Caco-2 (cell line): ENCODE measurements around the gene TCAP. TPM values are rescaled to one million over a fixed set of nuclear protein-coding genes. Genes with fewer than 3 reads are reported as not detected.

Source experiments
- BruUV-seq: library from RNA; stranded (reverse); fragments of 400-500 nt; replicated peaks from 2 replicates; lab custom pipeline; 2021; lab: Mats Ljungman, UMichigan
- CTCF ChIA-PET: fragments of 300-600 bp; sonication (Branson Sonifier 250); formaldehyde crosslinking; loops from one replicate; lab custom pipeline; 2022; ENCODE audit warnings: antibody characterized with exemption; lab: Charles Lee
- POLR2A ChIA-PET: fragments of 300-600 bp; sonication (Branson Sonifier 250); formaldehyde crosslinking; loops from one replicate; lab custom pipeline; 2022; ENCODE audit warnings: antibody characterized with exemption; lab: Charles Lee
- DNase-seq, 2 experiments: peaks; one replicate each; pipeline versions ENCODE4 v3.0.0 to v3.0.0-alpha.2; 2020 to 2022
- H3K27me3 ChIP-seq: replicated peaks from 2 replicates; pipeline ENCODE4 v1.6.0; 2011; ENCODE audit warnings: low read length; ENCODE audit not compliant: control insufficient read depth, insufficient read depth
- H3K36me3 ChIP-seq: 2 replicates; pipeline ENCODE4 v1.5.1; 2011; ENCODE audit warnings: low read length; ENCODE audit not compliant: control insufficient read depth, insufficient read depth
- H3K4me1 ChIP-seq: fragments of 250-450 bp; sonication (Bioruptor Pico); 2 replicates; pipeline ENCODE4 v1.5.1; 2020; ENCODE audit warnings: mild to moderate bottlenecking
- H3K4me3 ChIP-seq: 2 replicates; pipeline ENCODE4 v1.5.1; 2011; ENCODE audit warnings: low read depth, mild to moderate bottlenecking, control low read depth, low read length
- H3K9me3 ChIP-seq: fragments of 250-450 bp; sonication (Bioruptor Pico); 2 replicates; pipeline ENCODE4 v1.5.1; 2020; ENCODE audit warnings: mild to moderate bottlenecking, moderate library complexity
- H3K27ac Mint-ChIP-seq: one replicate; pipeline ENCODE4 v1.8.0; 2022; ENCODE audit warnings: mixed read lengths; ENCODE audit not compliant: unreplicated experiment
- H3K27me3 Mint-ChIP-seq: one replicate; pipeline ENCODE4 v1.8.0; 2022; ENCODE audit warnings: mixed read lengths; ENCODE audit not compliant: insufficient read depth, unreplicated experiment
- H3K36me3 Mint-ChIP-seq: one replicate; pipeline ENCODE4 v1.8.0; 2022; ENCODE audit warnings: mild to moderate bottlenecking, mixed read lengths; ENCODE audit not compliant: insufficient read depth, unreplicated experiment
- H3K4me1 Mint-ChIP-seq: one replicate; pipeline ENCODE4 v1.8.0; 2022; ENCODE audit warnings: low read depth, mixed read lengths; ENCODE audit not compliant: unreplicated experiment
- H3K4me3 Mint-ChIP-seq: one replicate; pipeline ENCODE4 v1.8.0; 2022; ENCODE audit warnings: mild to moderate bottlenecking, moderate library complexity, mixed read lengths; ENCODE audit not compliant: unreplicated experiment
- H3K9me3 Mint-ChIP-seq: one replicate; pipeline ENCODE4 v1.8.0; 2022; ENCODE audit warnings: mixed read lengths; ENCODE audit not compliant: unreplicated experiment
- CTCF ChIP-seq, 2 experiments: fragments of 200-600 bp in 1 of 2; IDR thresholded peaks; 1 replicate in 1 of 2; 2 replicates in 1 of 2; pipeline versions ENCODE4 v1.5.1 to v1.8.0; 2011 to 2022; ENCODE audit warnings: antibody characterized with exemption in 1 of 2, control low read depth in 1 of 2, inconsistent platforms in 1 of 2, low read depth in 1 of 2, low read length in 1 of 2, mild to moderate bottlenecking in 1 of 2, moderate library complexity in 1 of 2; ENCODE audit not compliant: insufficient read depth in 1 of 2, severe bottlenecking in 1 of 2, unreplicated experiment in 1 of 2
- intact Hi-C: fragments of 100-400 bp; cut with micrococcal nuclease; formaldehyde crosslinking; loops from one replicate; pipeline ENCODE4 v1.10.0; 2022; ENCODE audit not compliant: unreplicated experiment
- total RNA-seq: library from RNA; stranded (reverse); gene quantifications from 2 replicates; pipeline ENCODE4 v1.2.3, GENCODE V29; 2022

The TCAP gene
- total RNA-seq, 1 experiment from 2014 or later = 1.6 TPM

- H3K36me3 Mint-ChIP-seq = peaks cover 8% of the 10 kb centered on the region
- H3K9me3 ChIP-seq = no peaks in the 10 kb centered on the region
- no peaks in the 10 kb centered on the region for H3K27me3 Mint-ChIP-seq
- H3K27ac Mint-ChIP-seq = no peak overlapping the region
- peaks cover 18% of the 10 kb centered on the region for H3K4me1 Mint-ChIP-seq
- BruUV-seq = no TSS peak
- peaks cover 17% of the 10 kb centered on the region for H3K4me1 ChIP-seq
- no peak overlapping the region for H3K4me3 Mint-ChIP-seq
- POLR2A ChIA-PET = no interaction called here
- no peaks in the 10 kb centered on the region for H3K27me3 ChIP-seq
- CTCF ChIA-PET = no interaction called here
- no peak overlapping the region for H3K4me3 ChIP-seq
- no peaks in the 10 kb centered on the region for H3K9me3 Mint-ChIP-seq
- H3K36me3 ChIP-seq = no peaks in the 10 kb centered on the region
- DNase-seq = no peak
- intact Hi-C loops = no loop called here
- no peak for TF ChIP-seq CTCF (IDR thresholded peaks at IDR 0.05; ENCODE audit: insufficient read depth in 1 of 2, low read depth in 1 of 2, low read length in 1 of 2, severe bottlenecking in 1 of 2, unreplicated experiment in 1 of 2)
Observed at GRCh38 chr17:39683295-39683939, 18.3 kb downstream of the TCAP start.

- Mint-ChIP-seq H3K4me3 (no peak overlapping the region), H3K27ac (no peak overlapping the region), H3K27me3 (no peaks in the 10 kb centered on the region), H3K4me1 (peaks cover 11% of the 10 kb centered on the region), H3K36me3 (peaks cover 8% of the 10 kb centered on the region), H3K9me3 (no peaks in the 10 kb centered on the region)
- H3K36me3 ChIP-seq = no peaks in the 10 kb centered on the region
- TF ChIP-seq CTCF (IDR thresholded peaks at IDR 0.05; ENCODE audit: insufficient read depth in 1 of 2, low read depth in 1 of 2, low read length in 1 of 2, severe bottlenecking in 1 of 2, unreplicated experiment in 1 of 2) = no peak
- DNase-seq = no peak
- H3K4me1 ChIP-seq = peaks cover 20% of the 10 kb centered on the region
- ChIA-PET POLR2A (no interaction called here), CTCF (interaction anchor here (0.7 kb wide), 1 partner anchor 18 kb away, joined by 3 read pairs; no protein-coding TSS in a partner anchor)
- H3K27me3 ChIP-seq = no peaks in the 10 kb centered on the region
- intact Hi-C loops = no loop called here
- BruUV-seq = no TSS peak
- H3K4me3 ChIP-seq = no peak overlapping the region
- no peaks in the 10 kb centered on the region for H3K9me3 ChIP-seq
Observed at GRCh38 chr17:39684369-39685192, 19.4 kb downstream of the TCAP start.

GRCh38 chr17:39687101-39687545 lies 22.0 kb downstream of the TCAP start:
- Mint-ChIP-seq H3K9me3 (no peaks in the 10 kb centered on the region), H3K4me1 (peaks cover 11% of the 10 kb centered on the region), H3K4me3 (peak overlapping the region; percentile 80), H3K27ac (peak overlapping the region; percentile 73), H3K36me3 (peaks cover 8% of the 10 kb centered on the region), H3K27me3 (no peaks in the 10 kb centered on the region)
- no peak for TF ChIP-seq CTCF (IDR thresholded peaks at IDR 0.05; ENCODE audit: insufficient read depth in 1 of 2, low read depth in 1 of 2, low read length in 1 of 2, severe bottlenecking in 1 of 2, unreplicated experiment in 1 of 2)
- Histone ChIP-seq H3K4me3 (peak overlapping the region; percentile 74), H3K4me1 (peaks cover 20% of the 10 kb centered on the region), H3K9me3 (no peaks in the 10 kb centered on the region), H3K27me3 (no peaks in the 10 kb centered on the region), H3K36me3 (no peaks in the 10 kb centered on the region)
- ChIA-PET POLR2A (interaction anchor here (1.0 to 3.0 kb wide), 3 partner anchors 13 to 68 kb away, joined by 3 to 32 read pairs (median 11); partner anchors contain the start of genes ERBB2 and MIEN1), CTCF (interaction anchor here (0.7 to 2.4 kb wide), 7 partner anchors 13 to 69 kb away, joined by 3 to 22 read pairs (median 6); partner anchors contain the start of genes ERBB2 and MIEN1)
- BruUV-seq = TSS peak; percentile 79
- peak in 1 of 2 experiments; percentile 69 for DNase-seq
- intact Hi-C loops = loop anchor here (1.0 kb wide), 1 partner anchor 8 kb away; no protein-coding TSS in a partner anchor
